Type B pancreatic cell (in vitro differentiated cells): ENCODE results near the gene AKAP13. TPM values are rescaled to one million over a fixed set of nuclear protein-coding genes. Genes with fewer than 3 reads are reported as not detected.
A peak's percentile ranks its signal among the peaks of the same experiment; 100 is the strongest.
"Not testable (repeated sequence)": the region's sequence is repeated elsewhere in the genome, so short reads cannot be mapped to it uniquely, and the experiment has no call there.

ENCODE experiments used
- DNase-seq: peaks from one replicate; pipeline ENCODE4 v3.0.0; 2021; ENCODE audit warnings: mixed read lengths; ENCODE audit not compliant: unreplicated experiment; ENCODE audit errors: extremely low spot score
- H3K27ac Mint-ChIP-seq: 2 replicates; pipeline ENCODE4 v1.8.0; 2021; ENCODE audit warnings: mild to moderate bottlenecking, mixed read lengths
- H3K27me3 Mint-ChIP-seq: 2 replicates; pipeline ENCODE4 v1.8.0; 2021; ENCODE audit warnings: mixed read lengths
- H3K36me3 Mint-ChIP-seq: 2 replicates; pipeline ENCODE4 v1.8.0; 2021; ENCODE audit warnings: mixed read lengths
- H3K4me1 Mint-ChIP-seq: one replicate; pipeline ENCODE4 v1.8.0; 2021; ENCODE audit warnings: mixed read lengths; ENCODE audit not compliant: unreplicated experiment
- H3K4me3 Mint-ChIP-seq: 2 replicates; pipeline ENCODE4 v1.8.0; 2021; ENCODE audit warnings: mild to moderate bottlenecking, mixed read lengths
- H3K9me3 Mint-ChIP-seq: 2 replicates; pipeline ENCODE4 v1.8.0; 2021; ENCODE audit warnings: mixed read lengths
- CTCF ChIP-seq: fragments of 200-600 bp; sonication (generic); conservative IDR thresholded peaks from 2 replicates; pipeline ENCODE4 v1.5.0; 2021; ENCODE audit warnings: antibody characterized with exemption, mild to moderate bottlenecking
- total RNA-seq: library from RNA; stranded (reverse); gene quantifications from 2 replicates; pipeline ENCODE4 v1.2.1, GENCODE V29; 2021; ENCODE audit warnings: low replicate concordance

AKAP13 gene
- total RNA-seq, 1 donor from 2014 or later = 75.7 TPM

GRCh38 chr15:85345196-85345918 lies 35.0 kb upstream of the AKAP13 start:
- H3K27ac Mint-ChIP-seq = peak overlapping the region; percentile 80
- H3K27me3 Mint-ChIP-seq, H3K9me3 Mint-ChIP-seq, H3K4me3 Mint-ChIP-seq, H3K36me3 Mint-ChIP-seq, H3K4me1 Mint-ChIP-seq, DNase-seq: not testable (repeated sequence)

GRCh38 chr15:85346462-85347084 lies 33.8 kb upstream of the AKAP13 start:
- H3K27me3 Mint-ChIP-seq, DNase-seq, H3K9me3 Mint-ChIP-seq, H3K27ac Mint-ChIP-seq, H3K4me1 Mint-ChIP-seq, H3K36me3 Mint-ChIP-seq, H3K4me3 Mint-ChIP-seq: not testable (repeated sequence)

- H3K27ac Mint-ChIP-seq = peak overlapping the region; percentile 48
- H3K4me1 Mint-ChIP-seq, DNase-seq, H3K36me3 Mint-ChIP-seq, H3K27me3 Mint-ChIP-seq, H3K4me3 Mint-ChIP-seq, H3K9me3 Mint-ChIP-seq: not testable (repeated sequence)
Observed at GRCh38 chr15:85347264-85348047, 32.9 kb upstream of the AKAP13 start.

- H3K4me1 Mint-ChIP-seq, H3K4me3 Mint-ChIP-seq, H3K36me3 Mint-ChIP-seq, DNase-seq, H3K27me3 Mint-ChIP-seq, H3K9me3 Mint-ChIP-seq: not testable (repeated sequence)
- peak overlapping the region; percentile 48 for H3K27ac Mint-ChIP-seq
Observed at GRCh38 chr15:85348048-85348766, 32.2 kb upstream of the AKAP13 start.

GRCh38 chr15:85349062-85349461 lies 31.3 kb upstream of the AKAP13 start:
- not testable (repeated sequence) for H3K27me3 Mint-ChIP-seq, H3K4me3 Mint-ChIP-seq, H3K36me3 Mint-ChIP-seq, H3K9me3 Mint-ChIP-seq, DNase-seq, H3K4me1 Mint-ChIP-seq
- peak overlapping the region; percentile 39 for H3K27ac Mint-ChIP-seq

- Mint-ChIP-seq H3K27me3 (no peaks in the 10 kb centered on the region), H3K4me3 (no peak overlapping the region), H3K4me1 (peaks cover 8% of the 10 kb centered on the region), H3K36me3 (no peaks in the 10 kb centered on the region), H3K9me3 (no peaks in the 10 kb centered on the region), H3K27ac (no peak overlapping the region)
- no peak for TF ChIP-seq CTCF
- no peak for DNase-seq
Observed at GRCh38 chr15:85350395-85350794, 30.0 kb upstream of the AKAP13 start.

- not testable (repeated sequence) for H3K27me3 Mint-ChIP-seq, H3K4me3 Mint-ChIP-seq, DNase-seq, H3K9me3 Mint-ChIP-seq, H3K36me3 Mint-ChIP-seq, H3K27ac Mint-ChIP-seq
- H3K4me1 Mint-ChIP-seq = peaks cover 11% of the 10 kb centered on the region
Observed at GRCh38 chr15:85351501-85351900, 28.9 kb upstream of the AKAP13 start.

GRCh38 chr15:85351965-85352364 lies 28.4 kb upstream of the AKAP13 start:
- H3K4me1 Mint-ChIP-seq = peaks cover 12% of the 10 kb centered on the region
- H3K9me3 Mint-ChIP-seq = no peaks in the 10 kb centered on the region
- H3K27ac Mint-ChIP-seq = no peak overlapping the region

More at GRCh38 chr15:85351965-85352364, 28.4 kb upstream of the AKAP13 start:
- no peak overlapping the region for H3K4me3 Mint-ChIP-seq
- H3K36me3 Mint-ChIP-seq = no peaks in the 10 kb centered on the region
- no peaks in the 10 kb centered on the region for H3K27me3 Mint-ChIP-seq
- TF ChIP-seq CTCF = no peak
- DNase-seq = no peak
